ELR (cell line): ENCODE measurements around the gene CNGA4.
"Not testable (repeated sequence)": the region's sequence is repeated elsewhere in the genome, so short reads cannot be mapped to it uniquely, and the experiment has no call there.

ENCODE experiments used
- DNase-seq: peaks from one replicate; pipeline ENCODE4 v3.0.0-alpha.2; 2015; ENCODE audit warnings: low read depth

CNGA4 gene

GRCh38 chr11:6225896-6226295, 13.0 kb upstream of the CNGA4 start:
- DNase-seq = no peak

GRCh38 chr11:6228520-6228919, 10.4 kb upstream of the CNGA4 start:
- no peak for DNase-seq

- DNase-seq = no peak
Measured at GRCh38 chr11:6229911-6230310, 9.0 kb upstream of the CNGA4 start.

- no peak for DNase-seq
Measured at GRCh38 chr11:6232899-6233298, 6.0 kb upstream of the CNGA4 start.

- peak; percentile 16 for DNase-seq
Measured at GRCh38 chr11:6233984-6234386, 4.9 kb upstream of the CNGA4 start.

DNA sequence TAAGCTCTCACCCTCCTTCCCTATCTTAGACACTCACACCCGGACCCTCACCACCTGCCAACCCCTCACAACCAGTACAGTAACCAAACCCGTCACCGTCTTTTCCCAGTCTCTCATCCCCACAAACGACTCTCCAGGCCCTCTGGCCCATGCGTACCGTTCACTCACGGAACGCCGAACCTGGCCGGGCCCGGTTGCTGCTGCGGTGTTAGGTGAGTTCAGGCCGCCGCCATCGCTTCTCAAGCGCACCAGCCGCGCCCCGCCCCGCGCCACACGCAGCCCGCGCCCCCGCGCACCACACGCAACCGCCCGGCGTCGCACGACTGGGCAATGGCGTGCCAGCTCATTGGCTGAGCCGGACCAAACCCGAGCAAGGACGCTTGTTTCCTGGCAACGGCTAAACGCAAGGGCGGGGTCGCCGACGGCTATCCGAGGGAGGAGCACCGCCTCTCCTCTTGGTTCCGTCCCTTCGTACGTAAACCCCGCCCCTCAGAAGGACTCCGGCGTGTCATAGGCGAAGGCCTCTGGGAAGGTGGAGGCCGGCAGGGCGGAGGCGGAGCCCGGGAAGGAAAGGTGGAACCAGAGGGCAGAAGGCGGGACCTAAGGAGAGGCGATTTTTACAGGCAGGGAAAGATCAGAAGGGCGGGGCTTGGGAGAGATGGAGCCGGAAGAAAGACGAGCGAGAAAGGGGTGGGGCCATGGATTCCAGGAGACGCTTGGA, 4.3 kb upstream of the CNGA4 start, which contains the start of gene FHIP1B:
Gene FHIP1B (minus strand): TSS at position 250 of the 721 bp plus-strand sequence. CDS start 10,120 bp downstream, outside the sequence.
- peak; percentile 99 for DNase-seq

GRCh38 chr11:6237266-6237665, 1.6 kb upstream of the CNGA4 start:
- DNase-seq = no peak

- DNase-seq = no peak
Measured at GRCh38 chr11:6237761-6238302, 1.1 kb upstream of the CNGA4 start.

DNA sequence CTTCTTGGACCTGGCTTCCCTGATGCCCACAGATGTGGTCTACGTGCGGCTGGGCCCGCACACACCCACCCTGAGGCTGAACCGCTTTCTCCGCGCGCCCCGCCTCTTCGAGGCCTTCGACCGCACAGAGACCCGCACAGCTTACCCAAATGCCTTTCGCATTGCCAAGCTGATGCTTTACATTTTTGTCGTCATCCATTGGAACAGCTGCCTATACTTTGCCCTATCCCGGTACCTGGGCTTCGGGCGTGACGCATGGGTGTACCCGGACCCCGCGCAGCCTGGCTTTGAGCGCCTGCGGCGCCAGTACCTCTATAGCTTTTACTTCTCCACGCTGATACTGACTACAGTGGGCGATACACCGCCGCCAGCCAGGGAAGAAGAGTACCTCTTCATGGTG, 1.2 kb downstream of the CNGA4 start:
- DNase-seq = no peak

GRCh38 chr11:6240781-6241180, 1.9 kb downstream of the CNGA4 start:
- DNase-seq = no peak

DNA sequence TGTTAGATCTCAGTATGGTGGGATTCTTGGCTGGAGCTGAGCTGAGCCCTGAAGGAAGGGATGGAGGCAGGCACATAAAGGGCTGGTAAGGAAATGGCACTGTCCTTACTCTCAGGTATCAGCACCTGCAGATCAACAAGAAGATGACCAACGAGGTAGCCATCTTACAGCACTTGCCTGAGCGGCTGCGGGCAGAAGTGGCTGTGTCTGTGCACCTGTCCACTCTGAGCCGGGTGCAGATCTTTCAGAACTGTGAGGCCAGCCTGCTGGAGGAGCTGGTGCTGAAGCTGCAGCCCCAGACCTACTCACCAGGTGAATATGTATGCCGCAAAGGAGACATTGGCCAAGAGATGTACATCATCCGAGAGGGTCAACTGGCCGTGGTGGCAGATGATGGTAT, 2.4 kb downstream of the CNGA4 start:
- no peak for DNase-seq

DNA sequence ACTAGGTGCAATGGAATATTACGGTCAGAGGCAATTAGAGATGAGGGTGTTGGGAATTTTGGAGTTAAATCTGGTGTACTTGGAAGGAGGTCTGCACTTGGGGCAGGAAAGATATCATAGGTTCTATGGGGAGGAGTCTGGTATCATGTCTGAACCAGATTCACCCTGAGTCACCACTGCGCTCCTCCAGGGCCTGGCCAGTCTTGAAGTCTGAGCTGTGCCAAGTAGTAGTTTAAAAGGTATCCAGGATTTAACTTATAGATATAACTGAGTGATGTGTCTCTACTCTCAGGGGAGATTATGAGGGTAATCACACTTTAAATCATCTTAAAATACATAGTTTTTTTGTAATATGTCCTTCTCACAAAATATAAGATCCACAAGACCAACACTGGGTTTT, 6.6 kb downstream of the CNGA4 start:
- no peak for DNase-seq

DNA sequence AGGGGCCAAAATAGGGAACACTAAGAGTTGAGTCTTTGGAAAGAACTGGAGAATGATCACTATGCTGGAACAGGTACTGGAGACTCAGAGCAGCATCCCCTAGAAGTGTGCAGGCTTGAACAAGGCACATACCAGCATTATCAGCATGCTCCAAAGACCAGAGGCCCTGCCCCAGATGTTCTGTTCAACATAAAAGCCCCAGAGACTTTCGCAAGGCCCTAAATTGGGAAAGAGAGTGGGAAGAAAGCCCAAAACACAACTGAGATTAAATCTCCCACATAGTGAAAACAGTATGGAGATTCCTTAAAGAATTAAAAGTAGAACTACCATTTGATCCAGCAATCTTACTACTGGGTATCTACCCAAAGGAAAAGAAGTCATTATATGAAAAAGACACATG, 9.4 kb downstream of the CNGA4 start:
- DNase-seq = no peak

GRCh38 chr11:6248897-6249296, 10.0 kb downstream of the CNGA4 start:
- not testable (repeated sequence) for DNase-seq

DNA sequence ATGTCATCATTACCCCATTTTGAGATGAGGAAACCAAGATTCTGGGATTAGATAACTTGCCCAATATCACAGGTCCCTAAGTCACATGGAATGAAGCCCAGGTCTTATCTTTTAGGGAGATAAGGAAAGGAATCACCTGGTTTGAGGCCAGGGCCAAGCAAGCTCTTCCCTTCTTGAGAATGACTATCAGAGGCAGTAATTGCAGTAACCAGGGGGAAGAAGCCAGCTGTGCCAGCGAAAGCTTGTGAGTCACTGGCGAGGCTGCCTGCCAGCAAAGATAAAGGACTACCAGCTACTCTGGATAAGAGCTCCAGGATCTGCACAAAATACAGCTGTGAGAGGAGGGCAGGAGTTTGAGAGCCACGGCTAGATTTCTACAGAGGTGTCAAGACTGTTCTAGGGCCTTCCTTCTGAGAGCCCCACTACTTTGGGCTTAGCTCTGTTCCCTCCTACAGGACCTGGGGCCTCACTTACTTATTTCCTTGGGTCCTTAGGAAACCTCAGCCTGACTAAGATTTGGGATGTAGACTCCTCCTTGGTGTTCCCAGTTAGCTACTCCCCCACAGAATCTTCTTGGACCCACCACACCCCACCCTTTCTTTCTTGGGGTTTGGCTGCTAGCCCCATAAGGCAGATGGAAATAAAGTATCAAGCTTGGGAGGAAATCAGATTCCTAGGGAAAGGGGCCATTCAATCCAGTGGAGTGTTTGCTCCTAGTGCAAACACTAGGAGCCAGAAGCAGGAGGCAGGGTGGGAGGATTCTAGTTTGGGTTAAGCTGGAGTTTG, 11.1 kb downstream of the CNGA4 start:
- peak; percentile 64 for DNase-seq

DNA sequence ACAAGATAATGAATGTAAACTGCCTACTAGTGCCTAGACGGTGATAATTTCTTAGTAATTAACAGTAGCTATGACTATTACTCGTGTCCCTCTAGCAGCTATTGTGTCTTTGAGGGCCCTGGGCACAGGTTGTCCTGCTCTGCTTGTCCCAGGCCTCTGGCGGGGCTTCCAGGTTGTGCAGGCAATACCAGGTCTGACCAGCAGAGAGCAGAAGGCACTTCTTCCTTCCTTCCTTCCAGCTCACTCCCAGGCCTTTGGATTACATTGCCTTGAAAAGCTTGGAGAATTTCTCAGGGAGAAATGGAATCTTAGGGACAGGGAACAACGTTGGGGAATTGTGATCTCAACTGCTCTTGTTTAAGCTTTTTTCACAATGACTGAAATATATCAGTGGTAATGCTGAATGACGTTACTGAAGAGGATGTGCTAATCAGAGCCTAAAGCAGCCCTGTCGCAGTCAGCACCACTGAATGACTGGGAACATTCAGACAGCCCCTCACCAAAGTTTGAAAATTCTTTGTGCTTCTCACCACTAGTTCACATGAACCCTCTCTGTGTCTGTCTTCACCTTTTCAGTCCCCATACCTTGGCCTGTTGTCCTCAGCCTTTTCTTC, 12.3 kb downstream of the CNGA4 start:
- DNase-seq = peak; percentile 73

DNA sequence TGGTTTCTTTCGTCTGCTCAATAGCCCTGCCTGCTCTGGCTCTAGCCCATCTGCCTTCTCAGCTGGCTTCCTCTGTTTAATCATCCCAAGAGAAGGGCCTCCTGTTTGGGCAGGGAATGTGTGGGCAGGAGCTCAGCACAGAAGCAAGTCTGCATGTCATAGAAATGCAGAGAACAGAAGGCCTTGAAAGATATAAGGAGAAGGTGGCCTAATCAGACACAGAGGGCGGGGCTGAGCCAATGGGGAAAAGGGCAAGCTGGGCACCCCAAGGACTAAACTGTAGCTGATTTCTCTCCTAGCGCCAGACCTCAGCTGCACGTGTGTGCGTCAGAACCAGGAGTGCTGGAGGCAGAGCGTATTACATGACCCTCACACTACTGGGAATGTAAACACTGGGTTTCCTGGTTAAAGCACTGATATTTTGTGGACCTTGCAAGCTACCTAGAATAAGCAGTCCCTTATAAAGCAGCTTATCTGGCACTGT, 13.1 kb downstream of the CNGA4 start:
- DNase-seq = no peak

DNA sequence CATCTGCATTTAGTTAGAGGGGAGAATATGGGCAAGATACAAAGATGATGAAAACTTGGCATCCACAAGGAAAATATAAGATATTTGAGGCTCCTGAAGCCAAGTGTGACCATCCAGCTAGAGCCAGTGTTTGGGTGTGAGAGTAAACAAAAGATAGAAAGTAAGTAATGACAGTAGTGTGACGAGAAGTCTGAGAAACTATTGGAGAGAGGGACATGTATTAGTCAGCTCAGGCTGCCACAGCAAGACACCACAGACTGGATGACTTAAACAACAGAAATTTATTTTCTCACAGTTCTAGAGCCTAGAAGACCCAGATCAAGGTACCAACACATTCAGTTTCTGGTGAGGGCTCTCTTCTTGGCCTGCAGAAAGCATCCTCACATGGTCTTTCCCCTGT, 14.3 kb downstream of the CNGA4 start:
- DNase-seq = no peak

DNA sequence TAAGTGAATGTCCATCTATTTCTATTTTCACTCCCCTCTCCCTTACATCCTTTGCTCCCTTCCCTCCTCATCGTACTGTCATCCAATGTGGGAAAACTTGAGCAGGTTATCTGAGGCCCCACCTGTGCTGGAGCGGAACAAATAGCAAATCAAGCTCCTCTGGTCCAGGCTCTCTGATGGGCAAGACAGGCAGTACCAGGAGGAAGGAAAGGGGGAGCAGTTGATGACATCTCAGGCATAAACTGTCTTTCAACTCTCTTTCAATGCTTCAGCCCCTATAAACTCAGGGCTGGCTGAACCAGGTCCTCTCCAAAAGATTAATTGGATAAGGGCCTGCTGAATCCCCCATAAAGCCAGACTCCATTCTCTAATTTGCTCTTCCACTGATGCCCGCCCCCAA, 19.3 kb downstream of the CNGA4 start:
- no peak for DNase-seq

GRCh38 chr11:6258571-6259081, 19.7 kb downstream of the CNGA4 start:
- DNase-seq = no peak

GRCh38 chr11:6260207-6260726, 21.4 kb downstream of the CNGA4 start:
- DNase-seq = no peak

GRCh38 chr11:6263662-6264061, 24.8 kb downstream of the CNGA4 start:
- DNase-seq = no peak
